ENCODE measurements around the gene PNMA8A.
A peak's percentile ranks its signal among the peaks of the same experiment; 100 is the strongest.

PNMA8A gene

DNA sequence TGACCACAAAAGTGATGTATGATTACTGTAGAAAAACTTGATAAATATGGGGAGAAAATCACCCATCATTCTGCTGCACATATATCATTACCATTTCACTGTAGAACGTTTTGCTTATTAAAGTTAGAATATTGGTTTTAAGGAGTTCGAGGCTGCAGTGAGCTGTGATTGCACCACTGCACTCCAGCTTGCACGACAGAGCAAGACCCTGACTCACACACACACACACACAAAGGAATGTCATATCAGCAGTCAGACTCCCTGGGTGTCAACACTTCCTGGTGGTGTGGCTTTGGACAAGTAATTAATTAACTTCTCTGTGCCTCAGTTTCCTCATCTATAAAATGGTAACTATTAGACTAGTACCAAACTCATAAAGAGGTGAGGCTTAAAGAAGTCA, 11.3 kb upstream of the PNMA8A start:
- H2BK120ac ChIP-seq (ENCODE audit: insufficient read depth, low read length, poor library complexity): no peak overlapping the region
- H3K27ac ChIP-seq (ENCODE audit: low read depth, low read length): no peak overlapping the region
- H4K8ac ChIP-seq (ENCODE audit: low read depth, low read length): no peak overlapping the region
- no peak overlapping the region for H3K23ac ChIP-seq (ENCODE audit: low read length)
- H3K4me3 ChIP-seq (ENCODE audit: low read depth, low read length): no peak overlapping the region
- no peak for DNase-seq
- H4K12ac ChIP-seq (ENCODE audit: low read depth, low read length): no peak overlapping the region
- no peak overlapping the region for H3K18ac ChIP-seq (ENCODE audit: low read length)
- H3K14ac ChIP-seq (ENCODE audit: low read length): no peak overlapping the region
- no peaks in the 10 kb centered on the region for H3K9me3 ChIP-seq (ENCODE audit: insufficient read depth, low read depth, low read length)
- H3K4me1 ChIP-seq (ENCODE audit: control insufficient read depth in 1 of 2, insufficient read depth in 2 of 2, low read length in 2 of 2): peaks cover 4 to 8% of the 10 kb centered on the region in 2 experiments
- H4K91ac ChIP-seq (ENCODE audit: low read depth, low read length): no peak overlapping the region
- H3K4ac ChIP-seq (ENCODE audit: low read depth, low read length): no peak overlapping the region
- no peak overlapping the region for H2BK5ac ChIP-seq (ENCODE audit: low read depth, low read length, poor library complexity)
- no peak overlapping the region for H3K4me2 ChIP-seq (ENCODE audit: low read length)
- H2BK12ac ChIP-seq (ENCODE audit: low read length): no peak overlapping the region
- no peaks in the 10 kb centered on the region for H3K27me3 ChIP-seq (ENCODE audit: insufficient read depth, low read length)
- H2AK5ac ChIP-seq (ENCODE audit: low read length): no peak overlapping the region
- no peaks in the 10 kb centered on the region for H3K36me3 ChIP-seq (ENCODE audit: control insufficient read depth in 1 of 2, insufficient read depth in 2 of 2, low read length in 2 of 2)
- H2AFZ ChIP-seq (ENCODE audit: insufficient read depth, low read length, poor library complexity): no peak overlapping the region
- no peaks in the 10 kb centered on the region for H3K79me2 ChIP-seq (ENCODE audit: control insufficient read depth, insufficient read depth, low read length, poor library complexity)
- WGBS (ENCODE audit: extremely low coverage, insufficient coverage, insufficient read length): no CpG with 5 or more reads among the region's 3 CpGs
- H3K9ac ChIP-seq (ENCODE audit: low read length): no peak overlapping the region
- peaks cover 4% of the 10 kb centered on the region for H3K79me1 ChIP-seq (ENCODE audit: low read length)

DNA sequence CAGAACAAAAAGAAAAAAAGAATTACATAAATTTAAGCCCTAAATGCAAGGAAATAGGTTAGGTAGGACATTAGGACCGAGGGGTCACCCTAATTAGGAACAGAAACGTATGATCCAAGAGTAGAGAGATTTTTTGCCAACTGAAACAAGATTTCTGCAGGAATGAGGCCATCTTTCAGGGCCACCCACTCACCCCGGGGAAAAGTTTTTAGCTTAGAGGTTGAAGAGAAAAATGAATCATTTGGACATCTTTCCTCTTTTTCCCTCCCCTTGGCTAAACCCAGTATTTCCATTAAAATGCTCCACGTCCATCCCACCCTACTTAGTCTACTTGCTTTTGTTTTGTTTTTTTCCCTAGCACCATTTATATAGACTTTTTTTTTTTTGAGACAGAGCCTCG, 10.6 kb upstream of the PNMA8A start:
- H3K27me3 ChIP-seq (ENCODE audit: insufficient read depth, low read length): no peaks in the 10 kb centered on the region
- peak overlapping the region; percentile 58 for H4K91ac ChIP-seq (ENCODE audit: low read depth, low read length)
- no peak overlapping the region for H3K27ac ChIP-seq (ENCODE audit: low read depth, low read length)
- H2BK5ac ChIP-seq (ENCODE audit: low read depth, low read length, poor library complexity): peak overlapping the region; percentile 66
- H3K14ac ChIP-seq (ENCODE audit: low read length): no peak overlapping the region
- H3K4me1 ChIP-seq (ENCODE audit: control insufficient read depth in 1 of 2, insufficient read depth in 2 of 2, low read length in 2 of 2): peaks cover 0 to 4% of the 10 kb centered on the region in 2 experiments
- H4K12ac ChIP-seq (ENCODE audit: low read depth, low read length): no peak overlapping the region
- no peak overlapping the region for H2AK5ac ChIP-seq (ENCODE audit: low read length)
- H3K9ac ChIP-seq (ENCODE audit: low read length): no peak overlapping the region
- H3K9me3 ChIP-seq (ENCODE audit: insufficient read depth, low read depth, low read length): no peaks in the 10 kb centered on the region
- H2AFZ ChIP-seq (ENCODE audit: insufficient read depth, low read length, poor library complexity): no peak overlapping the region
- no peak overlapping the region for H3K23ac ChIP-seq (ENCODE audit: low read length)
- H3K18ac ChIP-seq (ENCODE audit: low read length): no peak overlapping the region
- H3K79me2 ChIP-seq (ENCODE audit: control insufficient read depth, insufficient read depth, low read length, poor library complexity): no peaks in the 10 kb centered on the region
- H3K4me3 ChIP-seq (ENCODE audit: low read depth, low read length): no peak overlapping the region
- no CpG with 5 or more reads among the region's 5 CpGs for WGBS (ENCODE audit: extremely low coverage, insufficient coverage, insufficient read length)
- peak overlapping the region; percentile 12 for H4K8ac ChIP-seq (ENCODE audit: low read depth, low read length)
- DNase-seq: no peak
- H3K36me3 ChIP-seq (ENCODE audit: control insufficient read depth in 1 of 2, insufficient read depth in 2 of 2, low read length in 2 of 2): no peaks in the 10 kb centered on the region
- H2BK12ac ChIP-seq (ENCODE audit: low read length): peak overlapping the region; percentile 55
- H3K4me2 ChIP-seq (ENCODE audit: low read length): no peak overlapping the region
- H3K79me1 ChIP-seq (ENCODE audit: low read length): no peaks in the 10 kb centered on the region
- H2BK120ac ChIP-seq (ENCODE audit: insufficient read depth, low read length, poor library complexity): peak overlapping the region; percentile 38
- no peak overlapping the region for H3K4ac ChIP-seq (ENCODE audit: low read depth, low read length)

DNA sequence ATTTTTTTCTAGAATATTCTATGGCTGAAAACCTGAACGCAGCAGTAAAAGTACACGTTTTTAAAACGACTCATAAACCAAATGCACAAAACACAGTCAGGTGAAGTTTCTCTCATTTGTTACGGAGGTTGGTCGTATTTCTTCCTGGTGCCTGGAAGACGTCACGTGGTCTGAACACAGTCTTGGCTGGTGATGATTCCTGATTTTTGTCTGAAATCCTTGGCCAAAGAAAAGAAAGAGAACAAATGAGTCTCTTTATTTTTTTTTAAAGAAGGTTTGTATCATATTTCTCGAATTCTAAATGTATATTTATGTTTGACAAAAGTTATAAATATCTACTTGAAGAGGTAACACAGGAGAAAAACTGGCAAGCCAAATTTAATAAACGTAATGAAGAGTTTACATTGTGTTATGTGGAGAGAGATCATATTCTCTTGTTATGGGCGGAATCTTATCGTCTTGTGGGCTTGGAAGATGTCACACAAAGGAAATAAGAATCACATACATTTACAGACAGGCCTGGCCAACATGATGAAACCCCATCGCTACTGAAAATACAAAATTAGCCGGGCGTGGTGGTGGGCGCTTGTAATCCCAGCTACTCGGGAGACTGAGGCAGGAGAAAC, 10.0 kb upstream of the PNMA8A start:
- H4K12ac ChIP-seq (ENCODE audit: low read depth, low read length): no peak overlapping the region
- no peak overlapping the region for H3K4me2 ChIP-seq (ENCODE audit: low read length)
- peak overlapping the region; percentile 66 for H2BK5ac ChIP-seq (ENCODE audit: low read depth, low read length, poor library complexity)
- no peak overlapping the region for H3K18ac ChIP-seq (ENCODE audit: low read length)
- H3K36me3 ChIP-seq (ENCODE audit: control insufficient read depth in 1 of 2, insufficient read depth in 2 of 2, low read length in 2 of 2): no peaks in the 10 kb centered on the region
- H3K4me1 ChIP-seq (ENCODE audit: control insufficient read depth in 1 of 2, insufficient read depth in 2 of 2, low read length in 2 of 2): peaks cover 0 to 4% of the 10 kb centered on the region in 2 experiments
- no peak overlapping the region for H3K4me3 ChIP-seq (ENCODE audit: low read depth, low read length)
- no peaks in the 10 kb centered on the region for H3K27me3 ChIP-seq (ENCODE audit: insufficient read depth, low read length)
- H3K23ac ChIP-seq (ENCODE audit: low read length): no peak overlapping the region
- no peaks in the 10 kb centered on the region for H3K9me3 ChIP-seq (ENCODE audit: insufficient read depth, low read depth, low read length)
- DNase-seq: no peak
- peak overlapping the region; percentile 50 for H2AK5ac ChIP-seq (ENCODE audit: low read length)
- WGBS (ENCODE audit: extremely low coverage, insufficient coverage, insufficient read length): no CpG with 5 or more reads among the region's 16 CpGs
- H3K4ac ChIP-seq (ENCODE audit: low read depth, low read length): no peak overlapping the region
- H3K27ac ChIP-seq (ENCODE audit: low read depth, low read length): peak overlapping the region; percentile 11
- H4K91ac ChIP-seq (ENCODE audit: low read depth, low read length): peak overlapping the region; percentile 58
- peak overlapping the region; percentile 55 for H2BK12ac ChIP-seq (ENCODE audit: low read length)
- no peaks in the 10 kb centered on the region for H3K79me2 ChIP-seq (ENCODE audit: control insufficient read depth, insufficient read depth, low read length, poor library complexity)
- H4K8ac ChIP-seq (ENCODE audit: low read depth, low read length): peak overlapping the region; percentile 12
- peak overlapping the region; percentile 87 for H2BK120ac ChIP-seq (ENCODE audit: insufficient read depth, low read length, poor library complexity)
- no peak overlapping the region for H3K14ac ChIP-seq (ENCODE audit: low read length)
- H3K79me1 ChIP-seq (ENCODE audit: low read length): no peaks in the 10 kb centered on the region
- no peak overlapping the region for H2AFZ ChIP-seq (ENCODE audit: insufficient read depth, low read length, poor library complexity)
- no peak overlapping the region for H3K9ac ChIP-seq (ENCODE audit: low read length)

DNA sequence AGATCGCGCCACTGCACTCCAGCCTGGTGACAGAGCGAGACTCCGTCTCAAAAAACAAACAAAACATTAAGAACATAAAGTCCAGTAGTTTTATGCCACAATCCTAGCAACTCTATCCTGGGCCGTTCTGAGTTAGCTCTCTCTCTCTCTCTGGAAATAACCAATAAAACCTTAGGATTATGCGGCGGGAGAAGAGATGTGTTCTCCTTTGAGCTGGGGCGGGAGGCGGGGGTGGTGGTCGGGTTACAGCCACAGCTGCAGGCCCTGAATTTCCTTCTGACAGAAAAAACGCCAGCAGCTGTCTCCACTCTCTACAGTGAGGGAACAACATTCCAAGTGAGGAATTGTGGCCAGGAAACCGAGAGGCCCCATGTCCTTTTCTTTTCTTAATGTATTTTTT, 9.1 kb upstream of the PNMA8A start:
- H3K4ac ChIP-seq (ENCODE audit: low read depth, low read length): no peak overlapping the region
- no peak overlapping the region for H4K91ac ChIP-seq (ENCODE audit: low read depth, low read length)
- no peaks in the 10 kb centered on the region for H3K36me3 ChIP-seq (ENCODE audit: control insufficient read depth in 1 of 2, insufficient read depth in 2 of 2, low read length in 2 of 2)
- H4K12ac ChIP-seq (ENCODE audit: low read depth, low read length): no peak overlapping the region
- no peak overlapping the region for H3K18ac ChIP-seq (ENCODE audit: low read length)
- H3K4me1 ChIP-seq (ENCODE audit: control insufficient read depth in 1 of 2, insufficient read depth in 2 of 2, low read length in 2 of 2): peaks cover 0 to 4% of the 10 kb centered on the region in 2 experiments
- no peaks in the 10 kb centered on the region for H3K9me3 ChIP-seq (ENCODE audit: insufficient read depth, low read depth, low read length)
- no peaks in the 10 kb centered on the region for H3K79me2 ChIP-seq (ENCODE audit: control insufficient read depth, insufficient read depth, low read length, poor library complexity)
- H2AFZ ChIP-seq (ENCODE audit: insufficient read depth, low read length, poor library complexity): no peak overlapping the region
- no peak overlapping the region for H3K23ac ChIP-seq (ENCODE audit: low read length)
- H2BK5ac ChIP-seq (ENCODE audit: low read depth, low read length, poor library complexity): no peak overlapping the region
- no peak overlapping the region for H3K4me2 ChIP-seq (ENCODE audit: low read length)
- H4K8ac ChIP-seq (ENCODE audit: low read depth, low read length): no peak overlapping the region
- H2BK120ac ChIP-seq (ENCODE audit: insufficient read depth, low read length, poor library complexity): no peak overlapping the region
- no peak overlapping the region for H3K14ac ChIP-seq (ENCODE audit: low read length)
- peak overlapping the region; percentile 89 for H3K27ac ChIP-seq (ENCODE audit: low read depth, low read length)
- no peak overlapping the region for H3K4me3 ChIP-seq (ENCODE audit: low read depth, low read length)
- H3K79me1 ChIP-seq (ENCODE audit: low read length): no peaks in the 10 kb centered on the region
- no CpG with 5 or more reads among the region's 12 CpGs for WGBS (ENCODE audit: extremely low coverage, insufficient coverage, insufficient read length)
- no peak overlapping the region for H2BK12ac ChIP-seq (ENCODE audit: low read length)
- no peak overlapping the region for H3K9ac ChIP-seq (ENCODE audit: low read length)
- no peak overlapping the region for H2AK5ac ChIP-seq (ENCODE audit: low read length)
- no peaks in the 10 kb centered on the region for H3K27me3 ChIP-seq (ENCODE audit: insufficient read depth, low read length)
- DNase-seq: no peak

All from trophoblast cell (in vitro differentiated cells and primary cell).